NCI-H2196 treated with DMSO at 0.1 percent for 48 hours (cell line): ENCODE measurements around the gene VDR.

Experiments used
- DNase-seq: peaks from one replicate; lab custom pipeline; 2025; ENCODE audit not compliant: unreplicated experiment; lab: John Stamatoyannopoulos, UW

The VDR gene

DNA sequence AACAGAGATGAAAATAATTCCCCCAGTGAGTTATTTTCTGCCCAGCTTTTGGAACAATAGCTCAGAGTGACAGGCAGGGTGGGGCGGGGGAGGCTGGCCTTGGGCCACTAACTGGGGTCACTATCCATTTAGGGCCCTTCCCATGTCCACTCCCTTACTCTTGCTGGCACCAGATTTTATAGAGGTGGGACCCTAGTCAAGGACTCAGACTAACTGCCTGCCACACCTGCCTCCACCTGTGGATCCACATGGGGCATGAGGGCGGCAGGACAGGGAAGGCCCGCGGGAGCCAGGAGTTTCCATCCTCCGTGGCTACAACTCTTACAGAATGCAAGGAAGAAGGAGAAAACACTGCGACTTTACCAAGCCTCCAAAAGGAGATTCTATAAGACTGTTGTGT is 10.1 kb downstream of the VDR start:
- no peak for DNase-seq

DNA sequence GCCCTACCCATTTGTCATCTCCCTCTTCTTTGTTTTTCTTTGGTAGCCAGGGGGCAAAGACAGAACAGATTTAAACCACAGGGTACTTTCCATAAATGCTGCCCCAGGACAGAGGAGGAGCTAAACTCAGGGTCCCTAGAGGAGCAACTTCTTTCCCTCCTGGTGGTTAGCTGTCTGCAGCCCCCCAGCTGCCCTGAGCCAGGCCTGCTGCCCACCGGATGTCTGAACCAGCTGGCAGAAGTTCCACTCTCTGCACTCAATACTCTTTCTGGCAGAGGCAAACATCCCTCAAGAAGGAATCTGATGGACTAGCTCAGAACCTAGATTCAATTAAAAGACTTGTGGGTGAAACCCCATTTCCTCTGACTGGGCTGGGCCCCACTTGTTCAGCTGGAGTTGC is 10.7 kb downstream of the VDR start:
- no peak for DNase-seq

- no peak for DNase-seq
Observed at GRCh38 chr12:47892819-47893218, 12.0 kb downstream of the VDR start.

DNA sequence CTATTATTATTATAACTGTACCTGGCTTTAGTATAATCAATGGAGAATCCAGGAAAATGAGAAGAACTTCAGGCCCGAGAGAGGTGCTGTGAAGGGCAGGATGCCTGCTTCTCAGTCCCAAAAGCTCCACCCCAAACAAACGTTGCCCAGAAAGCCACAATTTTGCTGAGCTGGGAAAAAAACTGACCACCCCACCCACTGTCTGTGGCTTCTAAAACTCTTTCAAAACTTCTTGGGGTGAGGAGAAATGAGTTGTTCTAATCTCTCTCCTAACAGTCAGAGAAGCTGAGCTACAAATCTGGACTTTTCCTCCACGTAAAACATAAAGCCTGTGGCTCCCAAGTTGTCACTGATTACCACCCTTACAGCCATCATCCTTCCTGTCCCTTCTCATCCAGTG is 13.4 kb downstream of the VDR start:
- DNase-seq: no peak

- DNase-seq: no peak
Observed at GRCh38 chr12:47889040-47889439, 15.8 kb downstream of the VDR start.

- DNase-seq: no peak
Observed at GRCh38 chr12:47888153-47888819, 16.5 kb downstream of the VDR start.

DNA sequence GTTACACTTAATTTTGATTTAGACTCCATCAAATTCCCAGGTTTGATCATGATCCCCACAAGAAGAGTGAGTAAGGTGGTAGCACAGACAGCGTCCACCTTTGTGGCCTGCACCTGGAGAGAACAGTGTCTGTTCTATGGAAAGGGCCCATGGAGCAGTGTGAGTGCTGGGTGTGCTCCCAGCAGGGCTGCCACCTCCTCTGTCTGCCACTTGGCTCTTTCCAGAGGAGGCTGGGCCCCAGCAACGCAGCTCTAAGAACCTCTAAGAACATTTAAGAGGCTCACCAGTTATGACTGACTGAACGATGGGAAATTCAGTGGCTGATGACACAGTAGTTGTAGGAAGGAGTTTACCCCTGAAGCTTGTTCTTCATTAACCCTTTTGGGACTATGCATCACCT is 17.3 kb downstream of the VDR start:
- no peak for DNase-seq

DNA sequence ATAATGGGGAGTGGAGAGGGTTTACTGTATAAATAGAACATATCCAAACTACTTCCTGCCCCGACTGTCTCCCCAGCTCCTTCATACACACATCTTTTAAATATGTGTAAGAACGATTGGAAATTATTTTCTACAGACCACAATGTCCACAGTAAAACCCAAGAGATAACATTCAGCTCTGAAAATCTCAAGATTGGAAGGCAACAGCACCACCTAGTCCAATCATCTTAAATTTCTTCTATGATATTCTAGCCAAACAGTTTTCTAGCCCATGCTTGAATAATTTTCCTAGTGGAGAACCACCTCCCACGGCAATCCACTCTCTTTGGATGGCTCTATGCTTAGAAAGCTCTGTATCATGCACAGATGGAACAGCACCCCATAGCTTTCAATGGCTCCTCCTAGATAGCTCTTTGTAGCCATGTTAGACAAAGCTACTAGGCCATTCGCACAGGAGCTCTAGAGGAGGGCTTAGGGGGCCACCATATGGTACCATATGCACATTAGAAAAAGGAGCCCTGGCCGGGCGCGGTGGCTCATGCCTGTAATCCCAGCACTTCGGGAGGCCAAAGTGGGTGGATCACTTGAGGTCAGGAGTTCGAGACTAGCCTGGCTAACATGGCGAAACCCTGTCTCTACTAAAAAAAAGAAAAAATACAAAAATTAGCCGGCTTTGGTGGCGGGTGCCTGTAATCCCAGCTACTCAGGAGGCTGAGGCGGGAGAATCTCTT is 18.1 kb downstream of the VDR start:
- DNase-seq: no peak

DNA sequence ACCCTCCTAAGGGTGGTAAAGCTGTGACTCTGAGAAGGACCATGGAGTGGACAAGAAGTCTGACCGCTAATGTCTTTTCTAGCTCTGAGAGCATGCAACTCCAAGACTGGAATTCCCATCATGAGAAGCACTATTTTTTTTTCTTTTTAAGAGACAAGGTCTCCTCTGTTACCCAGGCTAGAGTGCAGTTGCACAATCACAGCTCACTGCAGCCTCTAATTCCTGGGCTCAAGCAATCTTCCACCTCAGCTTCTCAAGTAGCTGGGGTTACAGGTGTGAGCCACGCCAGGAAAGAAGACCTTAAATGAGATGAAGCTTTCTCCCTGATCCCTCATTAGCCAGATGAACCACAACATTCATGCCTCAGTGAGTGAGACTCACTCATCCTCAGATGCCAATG is 19.2 kb downstream of the VDR start:
- DNase-seq: no peak

DNA sequence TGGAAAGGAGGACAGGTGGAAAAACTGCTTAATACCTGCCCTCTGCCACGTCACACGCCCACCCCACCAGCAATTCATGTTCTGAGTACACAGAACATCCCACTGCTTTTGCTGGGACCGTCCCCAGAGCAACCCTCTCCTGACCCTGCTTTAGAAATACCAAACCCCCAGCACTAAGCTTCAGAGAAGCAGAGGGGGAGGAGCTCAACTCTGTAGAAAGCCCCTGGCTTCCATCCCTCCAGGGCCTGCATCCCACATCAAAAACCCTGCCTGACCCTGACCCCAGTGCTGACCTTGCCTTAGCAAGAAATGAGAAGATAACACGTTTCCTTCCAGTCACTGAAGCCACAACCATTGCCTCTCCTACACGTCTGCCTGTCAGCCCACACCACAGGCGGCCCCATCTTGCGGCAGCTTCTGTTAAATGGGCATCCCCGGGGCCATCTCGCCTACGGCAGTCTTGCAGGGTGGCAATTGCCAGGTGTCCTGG is 19.7 kb downstream of the VDR start:
- no peak for DNase-seq

GRCh38 chr12:47884501-47884900 is 20.3 kb downstream of the VDR start:
- DNase-seq: no peak

GRCh38 chr12:47883663-47884195 is 21.1 kb downstream of the VDR start:
- no peak for DNase-seq

DNA sequence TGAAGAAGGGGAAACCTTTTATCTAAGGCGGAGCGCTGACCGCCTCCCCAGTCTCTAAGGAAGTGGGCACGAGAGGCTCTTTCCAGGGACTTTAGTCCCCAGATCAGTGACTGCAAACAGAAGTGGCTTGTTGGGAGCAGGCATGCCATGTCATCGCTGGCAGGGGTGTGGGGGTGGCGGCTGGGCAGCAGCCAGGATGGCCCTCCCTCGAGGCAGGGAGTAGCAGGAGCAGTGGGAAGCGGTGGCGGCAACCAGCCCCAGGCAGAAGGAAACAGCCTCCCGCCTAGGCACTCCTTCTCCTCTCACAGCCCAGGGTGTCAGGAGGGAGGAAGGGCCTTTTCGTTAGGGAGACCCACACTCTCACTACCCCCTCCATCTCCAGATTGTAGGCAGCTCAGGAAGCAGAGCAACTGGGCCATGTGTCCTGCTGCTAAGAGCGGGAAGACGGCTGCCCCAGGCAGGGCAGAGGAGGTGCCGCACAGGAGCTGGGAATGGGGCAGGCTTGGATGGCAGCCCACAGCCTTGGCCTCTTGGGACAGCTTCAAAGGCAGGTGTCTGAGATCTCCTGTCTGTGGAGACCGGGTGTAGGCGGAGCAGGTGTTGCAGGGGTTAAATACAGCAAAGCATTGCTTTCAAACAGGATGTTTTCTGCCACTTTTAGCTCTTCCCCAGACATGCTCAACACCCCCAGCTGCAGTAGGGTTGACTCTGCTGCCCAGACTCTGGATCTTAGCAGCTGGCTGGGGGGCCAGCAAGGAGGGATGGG is 21.8 kb downstream of the VDR start:
- DNase-seq: no peak

DNA sequence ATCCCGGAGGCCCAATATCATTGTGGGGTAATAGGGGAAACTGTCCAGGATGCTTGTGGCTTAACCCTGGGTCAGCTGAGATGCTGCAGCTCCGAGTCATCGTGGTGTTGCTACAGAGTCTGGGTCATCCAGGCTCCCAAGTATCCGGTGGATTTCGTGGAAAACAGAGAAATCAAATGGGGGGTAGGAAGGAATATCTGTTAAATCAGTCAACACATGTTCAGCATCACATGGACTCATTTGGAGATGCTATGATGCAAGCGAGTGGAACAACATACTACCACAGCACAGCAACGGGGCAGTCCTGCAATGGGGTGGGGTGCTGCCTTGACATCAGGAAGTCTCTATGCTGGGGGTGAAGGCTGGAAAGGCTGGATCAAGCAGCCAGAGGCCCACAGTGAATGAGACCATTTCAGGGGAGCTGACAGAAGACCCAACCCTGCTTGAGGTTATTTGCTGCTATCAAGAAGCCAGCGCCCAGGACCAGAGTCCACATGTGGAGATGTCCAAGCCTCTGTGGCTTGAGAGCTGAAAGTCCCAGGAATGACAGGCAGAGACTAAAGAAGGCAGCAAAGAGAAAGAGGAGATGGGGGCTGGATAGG is 22.9 kb downstream of the VDR start:
- no peak for DNase-seq

GRCh38 chr12:47881051-47881450 is 23.7 kb downstream of the VDR start:
- DNase-seq: no peak

DNA sequence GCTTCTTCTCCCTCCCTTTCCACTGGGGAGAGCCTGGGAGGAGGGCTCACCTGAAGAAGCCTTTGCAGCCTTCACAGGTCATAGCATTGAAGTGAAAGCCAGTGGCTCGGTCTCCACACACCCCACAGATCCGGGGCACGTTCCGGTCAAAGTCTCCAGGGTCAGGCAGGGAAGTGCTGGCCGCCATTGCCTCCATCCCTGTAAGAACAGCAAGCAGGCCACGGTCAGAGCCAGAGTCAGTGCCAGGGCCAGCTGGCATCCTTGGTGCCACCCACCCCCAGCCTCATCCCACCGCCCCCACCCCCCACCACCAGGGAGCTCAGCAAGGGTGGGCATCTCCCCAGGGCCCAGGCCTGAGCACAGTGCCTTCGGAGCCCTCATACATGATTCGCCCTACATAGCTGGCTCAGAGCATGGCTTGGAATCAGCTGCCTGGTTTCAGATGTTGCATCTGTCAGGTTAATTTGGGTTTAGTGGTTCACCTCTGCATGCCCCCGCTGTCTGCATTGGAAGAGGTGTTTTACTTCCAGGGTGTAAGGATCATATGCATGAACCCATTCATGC is 25.8 kb downstream of the VDR start:
- DNase-seq: no peak

DNA sequence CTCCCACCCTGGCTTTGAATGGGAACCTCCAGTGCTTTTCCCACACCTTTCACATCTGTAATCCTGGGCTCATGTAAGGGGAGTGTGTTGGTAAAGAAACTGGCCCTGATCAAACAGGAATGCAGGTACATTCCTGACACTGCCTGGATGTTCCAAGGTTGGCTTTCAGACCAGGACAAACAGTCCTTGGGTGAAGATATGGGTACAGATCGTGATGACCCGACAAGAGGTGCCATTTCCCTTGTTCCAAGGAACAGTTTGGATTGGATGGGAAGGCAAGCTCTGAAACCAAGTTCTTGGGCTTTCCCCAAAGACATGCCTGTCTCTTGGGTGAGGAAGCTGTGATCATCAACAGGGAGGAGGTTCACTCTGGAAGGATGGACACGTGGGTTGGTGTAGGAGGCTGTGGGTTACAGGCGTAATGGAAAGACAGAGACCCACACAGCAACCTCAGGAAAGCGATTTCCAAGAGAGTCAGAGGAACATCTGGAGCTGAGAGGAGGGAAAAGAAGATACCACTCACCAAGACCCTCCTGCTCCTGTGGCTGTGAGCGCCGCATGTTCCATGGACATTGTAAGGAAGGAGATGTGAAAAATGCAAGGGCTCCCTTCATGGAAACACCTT is 26.4 kb downstream of the VDR start:
- no peak for DNase-seq

- DNase-seq: no peak
Observed at GRCh38 chr12:47877081-47877480, 27.7 kb downstream of the VDR start.

- no peak for DNase-seq
Observed at GRCh38 chr12:47876440-47876960, 28.3 kb downstream of the VDR start.

- DNase-seq: no peak
Observed at GRCh38 chr12:47875746-47876439, 28.9 kb downstream of the VDR start.
